ENCODE results near the gene USP24. TPM values are rescaled to one million over a fixed set of nuclear protein-coding genes. Genes with fewer than 3 reads are reported as not detected.

The USP24 gene
- total RNA-seq, 1 experiment from 2014 or later = 38.5 TPM

Small RNA genes lying within 50 kb of the gene (microRNA-seq; reads per million reads assigned to microRNA genes)
- not detected for gene MIR4422 (ENCODE audit: unreplicated experiment)

Other genes with a start within 250 kb of the USP24 start
- gene TMEM61, start 234.7 kb downstream of the USP24 start, total RNA-seq (2014; rRNA removed) = 0.95 and 3.8 TPM in 2 replicates
- gene BSND, start 216.4 kb downstream of the USP24 start, total RNA-seq (2014; rRNA removed) = not detected in 2 replicates
- 6.0 and 6.8 TPM in 2 replicates for gene PCSK9, start 175.8 kb downstream of the USP24 start, total RNA-seq (2014; rRNA removed)

All from PC-3 (cell line).